HG02642 (cell line): ENCODE results near the gene UGT1A7.

Experiments
- ATAC-seq: cut with Tn5 transposase; IDR thresholded peaks from one replicate; pipeline ENCODE4 v1.9.1; 2021; ENCODE audit warnings: mild to moderate bottlenecking; ENCODE audit not compliant: unreplicated experiment, poor library complexity

Gene UGT1A7

DNA sequence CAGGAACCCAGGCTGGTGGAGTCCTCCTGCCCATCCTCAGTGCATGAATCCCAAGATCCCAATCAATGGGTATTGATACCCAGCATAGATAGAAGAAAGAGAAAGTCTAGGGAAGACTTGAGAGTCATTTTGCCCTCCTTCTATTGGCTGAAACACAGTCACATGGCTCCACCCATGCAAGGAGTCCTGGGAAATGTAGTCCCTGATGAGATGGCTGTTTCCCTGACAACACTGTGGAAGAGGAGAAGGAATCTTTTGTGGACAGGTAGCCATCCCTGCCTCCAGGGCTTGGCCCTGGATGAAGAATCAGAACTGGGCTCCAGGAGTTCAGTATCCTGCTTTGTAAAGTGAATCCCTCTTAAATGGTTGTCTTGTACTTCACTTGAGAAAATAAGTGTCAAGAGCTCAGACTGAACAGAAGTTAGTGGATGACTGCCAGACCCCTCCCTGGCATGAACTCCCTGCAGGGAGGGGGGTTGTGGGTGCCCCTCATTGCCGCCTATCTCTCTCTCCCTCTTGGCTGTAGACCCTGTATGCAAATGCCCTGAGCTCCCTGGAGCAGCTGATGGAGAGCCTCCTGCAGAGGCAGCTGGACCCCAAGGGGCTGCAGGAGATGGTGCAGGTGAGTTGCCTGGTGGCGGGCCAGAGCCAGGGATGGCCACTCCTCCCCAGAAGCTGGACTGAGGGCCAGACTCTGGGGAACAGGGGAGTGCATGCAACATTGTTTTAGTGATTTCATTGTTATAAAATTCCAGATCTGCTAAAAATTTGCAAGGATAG, 132.5 kb downstream of the UGT1A7 start:
- no peak for ATAC-seq

DNA sequence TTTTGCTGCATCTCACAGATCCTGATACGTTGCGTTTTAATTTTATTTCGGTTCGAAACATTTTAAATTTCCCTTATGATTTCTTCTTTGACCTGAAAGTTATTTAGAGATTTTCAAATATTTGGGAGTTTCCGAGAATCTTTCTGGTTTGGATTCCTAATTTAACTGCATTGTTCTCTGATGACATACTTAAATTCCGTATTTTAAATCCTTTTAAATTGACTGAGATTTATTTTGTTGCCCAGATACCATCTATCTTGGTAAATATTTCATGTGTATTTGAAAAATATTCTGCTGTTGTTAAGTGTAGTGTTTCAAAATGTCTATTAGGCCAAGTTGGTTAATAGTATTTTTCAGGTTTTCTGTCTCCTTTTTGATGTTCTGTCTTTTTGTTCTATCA, 134.2 kb downstream of the UGT1A7 start:
- ATAC-seq, result no peak

DNA sequence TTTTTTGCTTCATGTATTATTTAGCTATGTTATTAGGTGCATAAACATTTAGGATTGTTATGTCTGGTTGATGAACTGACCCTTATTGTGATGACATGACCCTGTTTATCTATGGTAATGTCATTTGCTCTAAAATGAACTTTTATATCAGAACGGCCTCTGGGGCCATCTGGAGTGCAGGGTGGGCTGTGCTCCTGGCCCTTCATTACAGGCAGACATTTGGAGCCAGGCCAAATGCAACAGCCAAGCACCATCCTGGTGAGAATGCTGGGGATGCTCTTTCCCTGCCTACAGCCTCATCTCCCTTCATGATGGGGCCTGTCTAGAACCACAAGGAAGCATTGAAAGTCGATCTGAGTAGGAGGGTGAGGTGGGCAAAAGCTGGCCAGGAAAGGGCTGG, 134.6 kb downstream of the UGT1A7 start:
- ATAC-seq, result no peak

GRCh38 chr2:233816771-233817170, 135.1 kb downstream of the UGT1A7 start:
- ATAC-seq, result no peak

GRCh38 chr2:233817361-233817911, 135.7 kb downstream of the UGT1A7 start:
- no peak for ATAC-seq

DNA sequence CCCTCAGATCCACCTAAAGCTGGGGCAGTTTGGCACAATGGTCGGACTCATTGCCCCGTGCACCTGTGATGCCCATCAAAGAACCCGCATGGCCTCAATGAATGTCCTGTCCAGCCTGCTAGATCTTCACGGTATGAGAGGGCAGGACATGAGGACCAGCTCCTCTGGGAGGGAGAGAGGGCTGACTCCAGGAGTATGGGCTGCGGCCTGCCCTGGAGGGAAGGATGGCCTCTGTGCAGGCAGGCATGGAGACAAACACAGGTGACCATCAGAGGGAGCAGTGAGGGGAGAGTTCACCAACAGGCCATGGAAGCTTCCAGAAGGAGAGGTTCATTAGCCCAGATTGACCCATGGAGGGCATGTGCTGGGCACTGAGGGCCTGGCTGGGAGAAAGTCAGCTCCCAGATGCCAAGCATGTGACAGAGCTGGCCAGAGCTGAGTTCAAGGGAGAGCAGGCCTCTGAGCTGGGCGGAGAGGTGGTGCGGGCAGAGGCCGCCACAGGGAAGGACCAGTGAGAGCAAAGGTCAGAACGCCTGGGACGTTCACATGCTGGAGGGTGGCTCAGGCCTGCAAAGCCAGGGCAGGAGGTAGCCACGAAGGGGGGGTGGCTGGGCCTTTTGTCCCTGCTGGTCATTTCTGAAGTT, 136.4 kb downstream of the UGT1A7 start:
- no peak for ATAC-seq

GRCh38 chr2:233818639-233819621, 137.2 kb downstream of the UGT1A7 start:
- ATAC-seq, result no peak

DNA sequence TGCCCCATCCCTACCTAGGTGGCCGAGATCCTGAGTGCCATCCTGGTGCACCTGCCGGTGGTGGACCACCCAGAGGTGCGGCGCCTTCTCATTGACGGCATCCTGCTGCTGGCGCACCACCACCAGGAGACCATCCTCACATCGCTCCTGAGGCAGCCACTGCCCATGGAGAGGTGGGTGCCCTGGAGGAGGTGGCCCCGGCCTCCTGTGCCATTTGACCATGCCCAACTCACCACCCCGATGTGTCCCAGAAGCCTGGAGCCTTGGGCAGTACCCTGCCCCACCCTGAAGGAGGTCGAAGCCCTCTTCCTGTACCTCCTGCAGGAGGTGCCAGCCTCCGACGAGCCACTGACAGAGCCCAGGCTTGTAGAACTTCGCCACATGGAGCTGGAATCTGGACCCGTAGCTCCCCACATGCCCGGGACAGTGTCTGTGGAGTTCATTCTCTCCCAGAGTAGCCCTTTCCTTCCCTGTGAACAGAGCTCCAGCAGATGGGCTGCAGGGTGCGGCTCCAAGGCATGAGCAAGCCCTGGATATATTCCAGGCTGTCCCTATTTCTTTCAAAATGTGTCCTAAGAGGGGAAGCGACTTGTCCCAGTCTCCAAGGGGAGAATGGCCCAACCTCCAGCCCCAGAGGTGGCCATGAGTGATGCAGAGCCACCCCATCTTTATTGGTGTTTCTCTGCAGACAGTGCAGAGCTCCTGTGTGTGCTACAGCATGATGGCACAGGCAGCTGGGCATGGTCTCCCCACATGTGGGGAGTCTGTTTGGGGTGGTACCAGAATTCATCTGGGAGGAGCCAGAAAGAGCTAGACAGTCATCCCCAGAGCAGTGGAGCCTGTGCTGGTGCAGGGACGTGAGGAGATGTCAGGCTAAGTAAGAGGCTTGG, 138.4 kb downstream of the UGT1A7 start:
- ATAC-seq, result no peak

DNA sequence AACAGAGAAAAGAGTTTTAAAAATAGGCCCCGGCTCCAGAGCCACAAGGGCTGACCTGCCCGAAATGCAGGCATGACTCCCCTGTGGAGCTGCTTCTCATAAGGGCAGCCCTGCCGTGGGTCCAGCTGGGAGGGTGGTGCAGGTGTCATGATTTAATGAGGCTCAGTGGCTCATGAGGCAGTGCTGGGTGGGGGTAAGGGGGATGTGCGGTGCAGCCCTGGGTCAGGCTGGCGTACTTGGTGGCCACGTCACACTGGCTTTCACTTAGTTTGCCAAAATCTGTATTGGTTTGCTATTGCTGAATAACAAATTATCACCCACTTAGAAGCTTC, 139.0 kb downstream of the UGT1A7 start:
- ATAC-seq, result no peak

GRCh38 chr2:233821196-233821595, 139.5 kb downstream of the UGT1A7 start:
- ATAC-seq, result no peak

GRCh38 chr2:233821709-233822100, 140.0 kb downstream of the UGT1A7 start:
- ATAC-seq, result no peak

- no peak for ATAC-seq
Measured at GRCh38 chr2:233822101-233822771, 140.5 kb downstream of the UGT1A7 start.
